Renal cortex interstitium (tissue), 11 donors: Measurements from ENCODE around the gene SHROOM3. TPM values are rescaled to one million over a fixed set of nuclear protein-coding genes. Genes with fewer than 3 reads are reported as not detected.
A peak's percentile ranks its signal among the peaks of the same experiment; 100 is the strongest.

ENCODE experiments used
- DNase-seq, 11 donors: peaks; one replicate each; pipeline ENCODE4 v3.0.0-alpha.2; 2013; ENCODE audit warnings: low read depth in 9 of 11, low spot score in 4 of 11; ENCODE audit errors: extremely low read depth in 1 of 11
- polyA plus RNA-seq, 3 donors: library from polyadenylated mRNA; unstranded; fragments of 120-200 nt; gene quantifications; one replicate each; pipeline ENCODE4 v1.2.1, GENCODE V29; 2013; ENCODE audit not compliant: insufficient read length in 3 of 3

The SHROOM3 gene
- polyA plus RNA-seq, 3 donors, result 33.4 to 42.4 (median 38.0) TPM

DNA sequence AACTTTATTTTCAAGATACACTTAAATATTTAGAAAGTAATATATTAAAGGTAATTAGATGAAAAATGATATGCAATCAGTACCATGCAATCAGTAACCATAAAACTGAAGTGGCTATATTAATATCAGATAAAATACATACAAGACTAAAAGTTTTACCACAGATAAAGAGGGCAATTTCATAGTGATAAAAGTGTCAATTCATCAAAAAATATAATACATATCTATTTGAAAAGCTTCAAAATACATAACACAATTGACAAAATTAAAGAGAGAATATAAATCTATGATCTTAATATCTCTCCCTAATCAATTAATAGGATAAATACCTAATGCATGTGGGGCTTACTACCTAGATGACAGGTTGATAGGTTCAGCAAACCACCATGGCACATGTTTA, 357.4 kb downstream of the SHROOM3 start:
- no peak for DNase-seq

DNA sequence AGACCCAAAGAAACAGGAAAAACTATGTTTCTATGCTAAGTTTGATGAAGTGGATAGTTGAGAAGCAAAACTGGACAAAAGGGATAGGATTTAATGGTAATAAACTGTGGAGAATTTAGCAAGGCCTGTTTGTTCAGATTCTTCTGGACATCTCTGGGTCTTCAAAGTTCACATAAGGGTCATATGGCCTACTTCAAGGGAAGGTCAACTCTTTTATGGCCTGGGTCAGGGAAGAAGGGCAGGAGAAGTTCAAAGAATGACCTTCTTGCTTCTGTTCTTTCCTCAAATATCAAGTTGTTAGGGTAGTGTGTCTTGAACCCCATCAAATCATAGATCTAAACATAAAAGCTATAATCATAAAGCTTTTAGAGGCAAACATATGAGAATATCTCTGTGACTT, 360.2 kb downstream of the SHROOM3 start:
- DNase-seq, result peak in 1 of 11 donors; percentile 39

DNA sequence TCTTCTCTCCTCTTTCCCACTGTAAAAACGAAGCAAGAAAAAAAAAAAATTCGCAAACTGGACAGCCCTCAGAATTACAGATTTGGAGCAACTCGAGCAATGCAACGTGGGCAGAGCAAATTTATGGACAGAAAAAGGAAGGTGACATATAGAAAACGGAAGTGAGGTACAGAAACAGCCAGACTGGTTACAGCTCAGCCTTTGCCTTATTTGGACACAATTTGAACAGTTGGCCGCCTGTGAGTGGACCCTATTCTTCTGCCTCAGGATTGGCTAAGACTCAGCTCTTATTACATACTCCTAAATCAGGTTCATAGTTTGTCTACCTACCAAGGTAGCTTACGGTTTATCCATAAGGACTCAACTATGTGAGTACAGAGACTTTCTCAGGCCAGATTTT, 364.1 kb downstream of the SHROOM3 start:
- no peak for DNase-seq

DNA sequence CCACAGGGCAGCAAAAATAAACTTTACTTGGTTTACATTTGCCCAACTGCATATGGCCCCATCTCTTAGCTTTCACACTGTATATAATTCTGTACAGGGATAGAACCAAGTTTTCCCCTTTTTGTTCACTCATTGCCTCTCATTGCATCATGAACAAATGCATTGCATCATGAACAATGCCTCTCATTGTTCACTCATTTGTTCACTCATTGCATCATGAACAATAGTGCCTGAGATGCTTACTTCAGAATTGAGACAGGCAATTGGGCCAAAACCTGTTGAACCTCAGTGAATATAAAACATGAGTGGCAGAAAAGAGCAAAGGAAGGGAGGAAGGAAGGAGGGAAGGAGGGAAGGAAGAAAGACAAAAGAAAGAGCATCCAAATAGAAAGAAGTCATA, 364.7 kb downstream of the SHROOM3 start:
- DNase-seq, result no peak

DNA sequence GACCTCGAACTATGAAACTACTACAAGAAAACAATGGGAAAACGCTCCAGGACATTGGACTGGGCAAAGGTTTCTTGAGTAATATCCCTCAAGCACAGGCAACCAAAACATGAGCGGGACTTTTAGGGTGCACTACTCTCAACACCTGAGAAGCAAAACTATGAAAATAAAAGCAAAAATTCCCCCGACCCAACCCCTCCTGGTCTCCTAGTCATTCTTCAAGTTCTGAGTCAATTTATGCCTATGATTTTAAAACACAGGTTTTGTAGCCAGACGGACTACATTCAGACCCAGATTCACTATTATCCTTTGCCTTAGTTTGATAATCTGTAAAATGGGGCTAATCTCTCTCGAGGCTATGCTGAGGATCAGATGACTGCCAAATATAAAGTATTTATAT, 365.9 kb downstream of the SHROOM3 start:
- no peak for DNase-seq

DNA sequence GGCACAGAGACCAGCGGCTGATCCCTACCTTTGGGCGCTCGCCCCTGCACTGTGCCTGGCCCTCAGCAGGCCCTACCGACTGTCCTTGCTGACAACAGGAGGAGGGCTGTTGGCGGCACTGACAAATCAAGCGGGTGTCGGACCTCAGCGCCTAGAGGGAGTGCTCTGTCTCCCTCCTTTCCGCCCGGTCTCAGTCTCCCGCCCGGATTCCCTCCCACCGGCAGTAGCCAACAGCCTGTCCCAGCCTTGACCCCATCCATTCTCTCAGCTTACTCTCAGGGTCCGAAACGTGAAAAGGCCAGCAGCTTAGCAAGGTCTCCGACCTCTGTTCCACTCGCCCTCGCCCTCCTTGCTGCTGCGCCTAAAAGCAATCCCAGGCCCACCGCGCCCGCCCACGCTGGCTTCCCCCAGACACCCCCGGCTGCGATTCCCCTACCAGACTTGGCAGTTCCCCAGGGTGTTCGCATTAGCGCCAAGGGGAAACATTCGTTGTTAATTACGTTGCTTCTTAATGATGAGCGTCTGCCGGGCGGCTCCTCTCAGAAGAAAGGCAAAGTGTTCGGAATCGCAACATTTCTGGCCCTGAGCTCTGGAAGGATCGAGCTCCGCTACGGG, 366.7 kb downstream of the SHROOM3 start:
- no peak for DNase-seq

DNA sequence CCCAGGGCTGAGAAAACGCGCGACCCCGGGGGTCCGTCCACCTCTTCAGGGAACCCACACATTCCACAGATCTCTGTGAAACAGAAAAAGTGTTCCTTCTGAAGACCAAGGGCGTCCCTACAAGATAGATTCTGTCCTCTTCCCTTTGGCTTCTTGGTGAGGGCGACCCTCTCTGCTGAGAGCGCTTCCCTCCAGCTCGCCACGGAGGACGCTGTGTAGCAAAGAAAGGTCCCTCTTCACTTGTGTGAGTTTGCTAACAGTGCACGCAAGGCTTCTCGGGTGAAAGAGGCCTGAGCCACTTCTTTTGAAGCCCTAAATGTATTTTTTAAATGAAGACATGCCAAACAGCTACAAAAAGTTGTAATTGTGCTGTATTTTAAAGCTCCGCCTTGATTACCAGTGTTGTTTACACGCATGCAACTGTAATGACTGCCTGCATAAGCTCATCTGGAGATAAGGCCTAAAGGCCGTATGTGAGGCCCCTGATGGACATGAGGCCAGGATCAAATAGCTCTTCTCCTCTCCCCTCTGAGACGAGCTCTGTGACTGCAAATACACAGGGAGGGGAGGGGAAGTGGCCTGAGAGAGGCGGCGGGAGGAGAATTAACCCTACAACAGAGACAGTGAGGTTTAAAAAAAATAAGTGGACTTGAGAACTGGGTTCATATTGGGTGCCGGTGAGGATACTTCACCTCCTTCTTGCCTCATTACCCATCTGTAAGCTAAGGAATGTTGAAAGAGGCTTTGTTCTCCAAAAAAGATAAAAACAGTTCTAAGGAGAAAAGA, 367.4 kb downstream of the SHROOM3 start:
- no peak for DNase-seq

DNA sequence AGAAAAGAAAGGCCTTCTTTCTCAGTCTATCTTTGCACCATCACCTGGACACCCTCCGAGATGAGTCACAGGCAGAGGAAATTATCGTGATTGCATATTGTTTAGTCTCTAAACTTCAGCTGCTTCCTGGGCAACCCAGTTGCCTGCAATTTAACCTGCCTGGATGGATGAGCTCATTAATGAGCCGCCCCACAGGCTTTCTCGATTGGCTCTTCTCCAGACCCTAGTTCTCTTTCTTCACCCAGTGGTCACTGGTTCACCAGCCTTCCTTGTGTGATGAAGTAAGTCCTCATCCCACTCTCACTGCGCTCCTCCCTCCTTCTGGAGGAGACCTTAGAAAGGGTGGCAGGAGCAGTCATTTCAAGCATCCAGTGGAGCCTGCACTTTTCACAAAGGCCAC, 368.5 kb downstream of the SHROOM3 start:
- DNase-seq, result no peak

DNA sequence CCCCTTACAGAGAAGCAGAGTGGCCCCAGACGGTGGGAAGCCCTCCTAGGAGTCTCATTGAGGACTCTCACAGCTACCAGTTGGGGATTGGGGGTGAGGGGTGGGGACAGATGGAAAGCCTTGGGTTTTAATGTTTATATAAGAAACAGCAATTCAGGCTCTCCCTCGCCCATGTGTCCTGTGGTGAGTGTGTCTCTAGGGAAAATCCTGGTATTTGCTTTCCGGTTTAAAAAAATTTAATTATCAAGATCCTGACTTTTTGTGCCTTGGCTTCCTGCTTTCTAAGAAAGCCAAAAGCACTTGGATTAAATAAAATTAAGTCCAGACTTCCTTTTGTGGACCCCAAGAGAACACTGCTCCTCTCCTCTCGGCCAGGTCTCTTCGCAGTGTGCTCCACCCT, 369.1 kb downstream of the SHROOM3 start:
- DNase-seq, result no peak

DNA sequence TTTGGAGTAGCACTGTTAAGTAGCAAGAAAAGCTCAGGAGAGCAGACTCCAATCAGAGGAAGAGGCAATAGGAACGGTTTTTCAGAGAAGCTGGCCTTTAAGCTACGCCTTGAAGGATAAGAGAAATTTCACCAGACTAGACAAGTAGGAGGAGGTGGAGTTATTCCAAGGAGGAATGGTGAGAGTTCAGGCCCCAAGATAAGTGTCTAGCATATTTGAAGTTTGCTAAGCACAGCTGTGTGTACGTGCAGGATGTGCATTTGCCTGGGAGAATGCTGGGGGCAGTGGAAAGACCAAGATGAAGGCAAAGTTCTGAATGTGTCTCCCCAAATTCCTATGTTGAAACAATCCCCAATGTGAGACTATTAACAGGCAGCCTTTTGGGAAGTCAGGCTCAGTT, 371.3 kb downstream of the SHROOM3 start:
- DNase-seq, result no peak

DNA sequence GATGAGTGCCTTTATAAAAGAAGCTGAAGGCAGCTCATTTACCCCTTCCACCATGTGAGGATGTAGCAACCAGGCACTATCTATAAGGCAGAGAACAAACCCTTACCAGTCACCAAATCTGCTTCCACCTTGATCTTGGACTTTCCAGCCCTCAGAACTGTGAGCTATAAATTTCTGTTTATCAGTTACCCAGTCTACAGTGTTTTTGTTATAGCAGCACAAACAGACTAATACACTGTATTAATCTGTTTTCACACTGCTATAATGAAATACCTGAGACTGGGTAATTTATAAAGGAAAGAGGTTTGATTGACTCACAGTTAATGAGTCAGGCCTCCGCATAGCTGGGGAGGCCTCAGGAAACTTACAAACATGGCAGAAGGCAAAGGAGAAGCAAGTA, 371.7 kb downstream of the SHROOM3 start:
- no peak for DNase-seq

DNA sequence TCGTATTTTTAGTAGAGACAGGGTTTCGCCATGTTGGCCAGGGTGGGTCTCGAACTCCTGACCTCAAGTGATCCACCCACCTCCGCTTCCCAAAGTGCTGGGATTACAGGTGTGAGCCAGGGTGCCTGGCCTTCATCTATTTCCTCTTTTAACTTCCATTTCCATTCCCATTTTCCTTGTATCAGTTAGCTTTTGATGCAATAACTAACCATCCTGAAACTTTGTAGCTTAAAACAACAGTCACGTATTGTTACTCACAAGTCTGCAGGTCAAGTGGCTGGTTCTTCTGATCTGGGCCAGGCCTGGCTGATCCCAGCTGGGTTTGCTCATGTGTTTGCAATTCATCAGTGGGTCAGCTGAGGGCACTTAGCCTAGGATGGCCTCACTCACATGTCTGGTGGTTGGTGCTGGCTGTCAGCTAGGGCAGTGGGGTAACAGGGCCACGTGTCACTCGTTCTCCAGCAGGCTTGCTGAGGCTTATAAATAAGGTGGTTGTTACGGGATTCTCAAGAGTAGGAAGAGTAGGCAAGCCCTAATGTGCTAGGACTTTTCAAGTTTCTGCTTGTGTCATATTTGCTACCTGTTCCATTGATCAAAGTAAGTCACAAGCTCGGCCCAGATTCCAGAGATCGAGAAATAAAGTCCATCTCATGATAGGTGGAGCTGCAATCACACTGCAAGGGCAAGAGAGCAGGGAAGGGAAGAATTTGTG, 374.7 kb downstream of the SHROOM3 start:
- no peak for DNase-seq

DNA sequence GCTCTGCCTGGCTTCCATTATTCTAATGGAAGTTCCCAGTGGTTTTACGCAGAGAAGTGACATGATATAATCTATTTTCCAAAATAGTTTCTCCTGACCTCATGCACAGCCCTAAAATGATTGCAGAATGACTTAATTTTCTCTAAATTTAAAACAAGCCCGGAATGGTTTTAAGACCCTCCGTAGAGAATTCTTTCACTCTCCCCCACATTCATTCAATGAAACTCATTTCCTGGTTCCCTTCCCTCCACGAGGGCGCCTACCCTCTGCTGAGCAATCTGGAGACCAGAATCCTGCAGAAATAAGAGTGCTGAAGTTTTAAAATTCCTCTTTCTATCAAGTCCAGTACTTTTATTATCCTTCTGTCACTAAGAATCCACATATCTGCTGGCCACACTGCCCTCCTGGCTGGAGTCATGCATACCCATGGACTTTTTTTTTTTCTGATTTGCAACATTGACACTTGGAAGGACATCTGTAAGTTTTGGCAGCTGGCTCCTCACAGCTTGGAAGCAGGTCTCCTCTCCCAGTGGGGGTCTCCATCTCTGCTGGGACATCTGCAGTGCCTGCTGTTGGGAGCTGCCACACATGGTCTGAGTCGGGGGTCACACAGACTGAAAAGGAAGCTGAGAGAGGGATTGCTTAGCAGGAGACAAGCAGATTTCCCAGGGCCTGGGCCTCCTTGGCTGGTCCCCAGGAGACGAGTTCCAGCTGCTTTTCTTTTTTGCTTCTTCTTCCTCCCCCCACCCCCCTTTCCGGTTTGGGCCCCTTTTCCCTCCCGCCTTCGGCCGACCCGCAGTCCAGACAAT, 376.8 kb downstream of the SHROOM3 start:
- peak in 8 of 11 donors; percentile 69 to 88 (median 80) for DNase-seq

DNA sequence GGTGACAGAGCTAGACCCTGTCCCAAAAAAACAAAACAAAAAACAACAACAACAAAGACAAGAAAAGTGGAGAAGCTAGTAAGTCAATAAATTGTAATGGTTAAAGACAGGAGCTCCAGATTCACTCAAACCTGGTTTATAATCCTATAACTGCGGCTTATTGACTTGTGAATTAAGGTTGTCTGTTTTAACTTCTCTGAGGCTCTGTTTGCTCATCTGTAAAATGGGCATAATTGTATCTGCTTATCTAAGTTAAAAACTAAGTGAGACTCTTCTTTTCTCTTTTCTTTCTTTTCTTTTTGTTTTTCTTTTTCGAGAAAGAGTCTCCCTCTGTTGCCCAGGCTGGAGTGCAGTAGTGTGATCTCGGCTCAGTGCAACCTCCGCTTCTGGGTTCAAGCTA, 378.0 kb downstream of the SHROOM3 start:
- DNase-seq, result no peak

DNA sequence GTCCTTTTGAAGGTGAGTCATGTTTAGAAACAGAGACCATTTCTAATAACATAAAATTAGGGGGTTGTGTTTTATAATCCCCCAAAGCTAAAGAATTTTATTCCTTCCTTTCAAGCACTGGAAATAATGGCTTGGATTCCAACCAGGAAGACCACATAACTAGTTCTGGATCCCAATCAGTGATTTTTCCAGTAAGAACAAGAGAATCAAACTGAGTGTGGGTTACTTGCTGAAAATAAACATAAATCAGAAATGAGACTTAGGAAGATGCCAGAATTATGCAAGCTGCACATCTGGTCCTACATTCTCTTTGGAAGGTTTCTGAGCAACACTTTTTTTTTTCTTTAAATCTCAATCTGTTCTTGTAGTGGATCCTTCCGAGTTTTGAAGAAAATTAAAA, 386.6 kb downstream of the SHROOM3 start:
- DNase-seq, result no peak

DNA sequence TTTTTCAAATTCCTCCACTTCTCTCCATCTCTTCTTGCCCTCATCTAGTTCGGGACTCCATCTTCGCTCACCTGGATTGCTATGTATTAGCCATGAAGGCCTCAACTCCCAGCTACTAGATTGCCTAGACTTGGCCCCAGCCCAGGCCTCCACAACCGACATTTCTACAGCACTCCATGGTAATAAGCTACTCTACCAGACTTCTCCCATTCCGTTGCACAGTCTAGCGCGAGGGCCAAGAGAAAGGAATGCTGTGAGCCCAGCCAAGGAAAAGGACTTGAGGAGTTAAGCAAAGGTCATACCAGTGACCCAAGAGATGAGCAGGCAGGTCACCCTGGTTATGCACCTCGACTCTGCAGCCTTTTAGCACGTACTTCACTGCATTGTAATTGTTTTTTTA, 387.3 kb downstream of the SHROOM3 start:
- no peak for DNase-seq

DNA sequence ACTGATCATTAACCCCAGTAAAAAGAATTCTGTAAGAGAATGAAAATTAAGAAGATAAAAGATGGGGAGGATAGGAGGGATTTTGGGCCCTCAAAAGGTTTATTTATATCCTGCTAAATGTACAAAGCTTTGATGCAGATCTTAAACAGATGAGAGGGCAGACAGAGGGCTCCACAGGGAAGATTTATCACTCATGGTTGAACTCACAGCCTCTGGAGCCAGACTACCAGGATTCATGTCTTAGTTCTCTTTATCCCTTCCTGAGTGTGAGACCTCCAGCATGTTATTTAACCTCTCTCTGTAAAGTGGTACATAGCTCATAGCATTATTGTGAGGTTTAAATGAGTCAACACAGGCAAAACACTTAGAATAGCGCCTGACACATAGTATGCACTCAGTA, 388.5 kb downstream of the SHROOM3 start:
- DNase-seq, result peak in 3 of 11 donors; percentile 71 to 78 (median 75)

DNA sequence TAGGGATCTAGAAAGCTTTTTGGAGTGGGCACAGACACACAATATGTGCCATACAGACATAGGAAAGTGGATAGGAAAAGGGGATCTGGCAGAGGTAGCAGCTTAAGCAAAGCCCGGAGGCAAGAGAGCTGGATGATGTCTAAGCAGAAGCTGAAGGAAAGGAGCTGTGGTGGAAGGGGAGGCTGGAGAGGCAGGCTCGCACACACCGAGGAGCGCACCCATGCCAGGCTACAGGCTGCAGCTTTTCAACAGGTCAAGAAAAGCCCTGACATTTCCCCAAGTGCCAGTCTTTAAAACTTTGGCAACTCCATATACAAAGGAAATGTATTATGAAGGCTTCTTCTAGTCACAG, 395.6 kb downstream of the SHROOM3 start:
- no peak for DNase-seq

DNA sequence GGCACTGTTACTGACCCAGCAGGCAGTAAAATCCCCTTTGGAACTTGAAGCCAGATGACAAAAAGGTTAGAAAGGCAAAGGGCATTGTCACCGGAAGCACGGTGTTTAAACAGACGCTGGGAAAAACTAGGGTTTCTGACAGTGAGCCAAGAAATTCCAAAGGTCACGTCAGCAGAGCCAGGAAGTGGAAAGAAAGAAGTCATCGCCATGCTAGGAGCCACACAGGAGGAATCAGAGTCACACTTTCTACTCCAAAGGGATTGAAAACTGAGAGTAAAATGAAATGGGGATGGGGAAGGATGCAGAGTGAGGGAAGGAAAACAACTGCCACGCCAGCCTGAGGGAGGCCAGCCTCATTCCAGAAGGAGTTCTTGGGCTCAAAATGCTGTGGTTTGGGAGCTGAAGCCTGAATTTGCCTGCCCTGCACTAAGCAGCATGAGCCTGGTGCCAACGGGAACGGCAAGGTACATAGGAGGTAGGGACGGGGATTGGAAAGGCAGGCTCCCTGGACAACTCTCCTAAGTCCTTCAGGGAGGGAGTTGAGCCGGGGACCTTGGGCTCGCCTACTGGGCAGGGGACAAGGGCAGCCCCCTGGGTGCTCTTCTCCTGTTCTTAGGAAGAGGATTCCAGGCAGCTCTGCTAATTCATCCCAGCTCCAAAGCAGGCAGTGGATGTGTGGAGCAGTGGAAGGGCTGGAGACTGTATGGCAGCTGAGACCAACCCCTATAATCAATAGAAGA, 396.1 kb downstream of the SHROOM3 start:
- DNase-seq, result peak in 10 of 11 donors; percentile 69 to 90 (median 82)
